H54 (cell line): Measurements from ENCODE around the gene C14orf180.
"Not testable (repeated sequence)": the region's sequence is repeated elsewhere in the genome, so short reads cannot be mapped to it uniquely, and the experiment has no call there.

Experiments used
- DNase-seq: peaks from one replicate; pipeline ENCODE4 v3.0.0; 2011; ENCODE audit warnings: low spot score, mixed read lengths; ENCODE audit not compliant: insufficient read length
- FAIRE-seq: peaks from 3 replicates; lab custom pipeline; 2011; peaks lifted over from hg19 to GRCh38; lab: Jason Lieb, UNC
- POLR2A ChIP-seq: IDR thresholded peaks from 2 replicates; pipeline ENCODE4 v1.6.1; 2011; ENCODE audit warnings: low read depth, mild to moderate bottlenecking, low read length

C14orf180 gene

DNA sequence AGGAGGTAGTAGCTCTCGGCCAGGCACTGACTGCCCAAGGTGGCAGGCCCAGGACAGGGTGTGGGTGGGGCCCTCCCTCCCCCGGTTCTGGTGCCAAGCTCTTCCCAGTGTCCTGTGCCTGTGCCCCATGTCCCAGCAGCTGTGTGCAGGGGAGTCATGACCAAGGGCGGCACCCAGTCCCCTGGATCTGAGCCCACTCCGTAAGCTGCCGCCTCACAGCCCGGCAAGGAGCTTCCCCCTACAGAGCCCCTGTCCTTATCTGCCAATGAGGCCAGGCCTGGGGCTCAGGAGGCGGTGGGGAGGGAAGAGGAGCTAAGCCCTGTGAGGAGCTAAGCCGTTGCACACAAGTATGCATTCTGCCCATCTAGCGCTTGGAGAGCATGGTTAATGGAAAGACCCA is 5.6 kb upstream of the C14orf180 start:
- FAIRE-seq (no peak), DNase-seq (no peak)
- no peak for TF ChIP-seq POLR2A

DNA sequence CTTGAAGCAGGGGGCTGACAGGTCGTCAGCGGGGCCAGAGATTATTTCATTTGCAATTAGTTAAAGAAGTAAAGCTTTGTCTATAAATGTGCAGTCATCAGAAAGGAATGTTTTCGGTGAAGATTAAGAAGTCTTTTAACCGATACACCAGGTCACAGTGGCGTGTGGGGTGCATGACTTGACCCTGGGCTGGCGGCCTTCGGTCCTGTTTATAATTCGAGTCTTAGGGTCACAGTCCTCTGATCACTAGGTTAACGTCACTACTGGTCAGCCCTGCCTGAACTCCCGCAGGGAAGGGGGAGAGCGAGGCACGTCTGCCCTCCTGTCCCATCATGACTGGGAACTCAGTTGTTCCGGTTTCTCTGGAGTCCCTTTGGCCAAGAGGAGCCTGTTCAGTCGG is 5.0 kb upstream of the C14orf180 start:
- DNase-seq (no peak), FAIRE-seq (no peak)
- TF ChIP-seq POLR2A, result no peak

DNA sequence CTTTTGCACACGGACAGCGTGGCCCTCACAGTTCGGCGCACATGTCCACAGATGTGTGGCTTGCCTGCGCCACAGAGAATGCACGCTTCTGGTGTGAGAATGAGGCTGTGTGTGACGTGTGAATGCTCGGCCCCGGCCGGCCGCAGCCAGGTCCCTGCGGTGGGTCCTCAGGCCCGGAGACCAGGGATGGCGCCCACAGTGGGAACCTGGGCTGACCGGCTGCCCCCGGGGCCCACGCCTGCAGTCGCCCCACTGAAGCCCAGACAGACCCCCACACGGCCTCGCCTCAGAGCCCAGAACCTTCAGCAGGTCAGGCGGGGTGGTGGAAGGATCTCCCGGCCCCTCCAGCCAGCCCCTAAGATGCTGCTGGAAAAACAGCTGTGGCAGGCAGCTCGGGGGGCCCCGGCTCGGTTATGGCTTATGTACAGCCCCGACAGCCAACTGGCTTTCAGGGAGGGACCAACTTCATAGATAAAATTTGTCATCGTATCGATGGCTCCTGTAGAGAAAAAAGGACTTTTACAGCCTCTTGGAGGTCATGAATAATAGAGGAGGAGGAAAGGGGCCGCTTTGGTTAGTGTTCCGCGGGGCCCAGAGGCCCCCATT is 4.5 kb upstream of the C14orf180 start:
- DNase-seq (no peak), FAIRE-seq (no peak)
- no peak for TF ChIP-seq POLR2A

DNA sequence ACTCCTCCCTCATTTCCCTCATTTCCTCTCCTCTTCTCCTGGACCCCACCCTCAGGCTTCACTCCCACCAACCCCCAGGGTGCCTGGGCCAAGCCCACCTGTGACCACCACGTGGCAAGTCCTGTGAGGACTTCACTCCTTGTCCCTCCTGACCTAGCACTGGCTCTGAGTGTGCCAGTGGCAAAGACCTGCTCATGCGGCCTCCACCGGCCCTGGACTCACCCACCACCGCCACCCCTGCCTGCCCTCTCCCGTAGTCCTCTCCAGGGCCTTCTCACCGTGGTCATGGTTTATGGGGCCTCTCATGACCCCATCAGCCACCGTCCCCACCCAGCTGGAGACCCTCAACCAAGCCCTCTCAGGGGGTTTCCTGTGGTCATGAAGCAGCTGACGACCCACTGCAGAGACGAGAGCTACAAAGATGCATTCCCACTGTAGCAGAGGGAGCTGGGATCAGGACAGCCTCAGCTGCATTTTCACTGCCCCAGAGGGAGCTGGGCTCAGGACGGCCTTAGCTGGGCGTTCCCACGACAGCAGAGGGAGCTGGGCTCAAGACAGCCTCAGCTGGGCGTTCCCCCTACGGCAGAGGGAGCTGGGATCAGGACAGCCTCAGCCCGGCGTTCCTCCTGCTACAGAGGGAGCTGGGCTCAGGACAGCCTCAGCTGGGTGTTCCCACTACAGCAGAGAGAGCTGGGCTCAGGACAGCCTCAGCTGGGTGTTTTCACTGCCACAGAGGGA is 3.2 kb upstream of the C14orf180 start:
- no peak for DNase-seq
- TF ChIP-seq POLR2A, result no peak
- peak; percentile 71 for FAIRE-seq

DNA sequence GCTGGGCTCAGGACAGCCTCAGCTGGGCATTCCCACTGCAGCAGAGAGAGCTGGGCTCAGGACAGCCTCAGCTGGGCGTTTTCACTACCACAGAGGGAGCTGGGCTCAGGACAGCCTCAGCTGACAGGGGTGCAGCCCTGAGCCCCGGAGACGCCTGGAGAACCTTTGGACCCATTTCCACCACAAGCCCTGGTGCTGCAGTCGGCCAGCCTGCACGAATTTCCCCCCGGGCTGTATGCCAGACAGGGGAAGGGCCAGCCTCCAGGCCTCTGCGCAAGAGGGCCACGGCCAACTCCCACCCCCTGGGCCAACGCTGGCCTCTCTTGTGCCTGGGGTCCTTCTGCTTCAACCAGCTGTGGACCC is 2.6 kb upstream of the C14orf180 start:
- no peak for TF ChIP-seq POLR2A
- FAIRE-seq (no peak), DNase-seq (no peak)

DNA sequence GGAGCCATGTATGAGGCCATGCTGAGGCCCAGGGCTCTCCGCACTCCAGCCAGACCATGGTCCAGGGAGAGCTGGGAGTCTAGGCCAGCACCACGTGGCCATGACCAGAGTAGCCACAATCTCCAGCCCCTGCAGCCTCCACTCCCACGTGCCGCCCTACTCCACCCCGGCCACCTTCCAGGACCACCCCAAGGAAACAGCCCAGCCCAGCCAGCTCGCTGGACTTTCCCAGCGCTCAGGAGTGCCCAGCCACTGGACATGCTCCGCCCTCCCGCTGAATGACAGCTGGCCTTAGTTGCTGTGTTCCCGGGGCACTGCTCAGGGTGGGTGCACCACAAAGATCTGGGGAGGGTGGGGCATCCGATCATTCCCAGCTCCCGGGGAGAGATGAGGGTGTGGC is 2.1 kb upstream of the C14orf180 start:
- TF ChIP-seq POLR2A, result no peak
- no peak for FAIRE-seq
- no peak for DNase-seq

DNA sequence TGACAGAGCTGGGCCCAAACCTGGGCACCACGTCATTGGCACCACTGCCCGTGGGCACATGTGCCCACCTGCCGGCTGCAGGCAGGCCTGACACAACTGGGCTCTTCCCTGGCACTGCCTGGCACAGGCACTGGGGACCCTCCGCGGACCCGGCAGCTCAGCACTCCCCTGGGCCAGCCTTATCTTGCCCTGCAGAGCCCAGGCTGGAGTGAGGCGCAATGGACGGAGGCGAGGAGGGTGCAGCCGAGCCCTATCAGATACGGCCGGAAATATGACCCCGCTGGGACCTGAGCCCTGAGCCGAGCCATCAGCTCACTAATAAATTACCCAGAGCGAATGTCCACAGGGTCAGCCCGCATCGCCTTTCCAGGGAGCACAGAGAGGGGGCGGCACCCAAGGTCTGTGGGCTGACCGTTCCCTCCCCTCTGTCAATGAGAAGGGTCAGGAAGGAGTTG is 1.7 kb upstream of the C14orf180 start:
- FAIRE-seq (no peak), DNase-seq (no peak)
- no peak for TF ChIP-seq POLR2A

DNA sequence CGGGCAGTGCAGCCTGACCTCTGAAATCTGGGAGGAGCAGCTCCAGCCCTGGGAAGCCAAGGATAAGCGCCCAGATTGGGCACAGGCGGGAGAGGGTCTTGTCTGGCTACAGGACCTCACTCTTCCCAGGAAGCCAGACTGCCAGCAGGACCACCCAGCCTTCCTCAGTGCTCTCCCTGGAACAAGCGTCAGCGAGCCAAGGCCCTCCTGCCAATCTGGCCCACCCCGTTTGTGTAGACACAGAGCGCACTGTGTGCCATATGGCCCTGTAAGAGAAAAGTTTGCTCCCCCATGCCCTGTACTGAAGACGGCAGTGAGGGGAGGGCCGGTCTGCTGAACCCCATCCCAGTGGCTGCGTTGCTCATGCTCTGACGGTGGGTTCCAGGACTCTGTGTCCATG is 1.2 kb upstream of the C14orf180 start:
- no peak for FAIRE-seq

DNA sequence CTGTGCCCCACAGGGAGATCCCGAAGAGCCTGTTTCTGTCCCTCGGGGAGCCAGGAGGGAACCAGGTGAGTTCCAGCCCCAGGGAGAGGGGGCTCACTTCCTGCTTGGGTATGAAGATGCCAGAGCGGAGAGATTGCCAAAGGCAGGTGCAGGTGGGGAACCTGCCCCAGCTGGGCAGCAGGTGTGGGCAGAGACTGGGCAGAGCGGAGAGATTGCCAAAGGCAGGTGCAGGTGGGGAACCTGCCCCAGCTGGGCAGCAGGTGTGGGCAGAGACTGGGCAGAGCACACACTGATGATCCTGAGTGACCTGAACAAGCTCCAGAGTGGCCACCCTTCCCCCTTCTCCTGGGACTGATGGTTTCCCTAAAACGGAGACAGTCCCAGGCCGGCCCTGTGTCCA is 375 bp downstream of the C14orf180 start:
- not testable (repeated sequence) for DNase-seq, FAIRE-seq

More for the DNA sequence above, 1.2 kb upstream of the C14orf180 start:
- TF ChIP-seq POLR2A, result no peak
- no peak for DNase-seq

DNA sequence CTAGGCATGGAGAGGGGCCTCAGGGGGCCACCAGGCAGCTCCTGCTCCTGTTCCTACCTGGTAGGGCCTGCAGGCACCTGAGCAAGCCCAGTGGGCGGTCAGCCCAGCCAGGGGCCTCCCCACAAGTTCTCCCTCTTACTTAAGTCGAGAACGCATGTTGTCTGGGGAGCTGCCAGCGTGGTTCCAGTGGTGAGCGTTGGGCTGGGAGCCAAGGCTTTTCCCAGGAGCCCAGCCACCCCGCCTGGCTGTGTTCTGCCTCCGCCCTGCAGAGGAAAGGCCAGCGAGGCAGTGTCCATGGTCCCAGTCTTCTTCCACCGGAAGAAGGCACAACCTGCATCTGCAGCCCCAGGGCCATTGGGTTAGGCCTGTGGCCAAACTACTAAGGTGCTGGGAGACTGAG is 1.4 kb downstream of the C14orf180 start:
- FAIRE-seq (no peak), DNase-seq (peak; percentile 35)
- TF ChIP-seq POLR2A, result no peak

DNA sequence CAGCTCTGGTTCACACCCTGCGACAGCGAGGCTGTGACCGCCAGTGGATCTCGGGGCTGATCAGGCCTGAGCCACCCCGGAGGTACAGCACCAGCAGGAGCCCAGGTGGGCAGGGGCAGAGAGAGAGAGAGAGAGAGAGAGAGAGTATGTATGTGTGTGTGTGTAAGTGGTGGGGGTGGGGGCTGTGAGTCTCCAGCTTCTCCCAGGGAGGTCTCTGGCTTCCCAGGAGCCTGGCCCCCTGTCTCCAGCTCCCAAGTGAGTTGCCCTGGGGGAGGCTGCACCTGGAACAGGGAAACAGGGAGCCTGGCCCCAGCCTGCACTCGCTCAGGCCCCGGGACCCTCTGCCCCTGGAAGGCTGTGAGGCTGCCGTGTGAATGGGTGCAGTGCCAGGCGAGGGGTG is 2.0 kb downstream of the C14orf180 start:
- TF ChIP-seq POLR2A, result no peak
- no peak for FAIRE-seq
- DNase-seq, result no peak

DNA sequence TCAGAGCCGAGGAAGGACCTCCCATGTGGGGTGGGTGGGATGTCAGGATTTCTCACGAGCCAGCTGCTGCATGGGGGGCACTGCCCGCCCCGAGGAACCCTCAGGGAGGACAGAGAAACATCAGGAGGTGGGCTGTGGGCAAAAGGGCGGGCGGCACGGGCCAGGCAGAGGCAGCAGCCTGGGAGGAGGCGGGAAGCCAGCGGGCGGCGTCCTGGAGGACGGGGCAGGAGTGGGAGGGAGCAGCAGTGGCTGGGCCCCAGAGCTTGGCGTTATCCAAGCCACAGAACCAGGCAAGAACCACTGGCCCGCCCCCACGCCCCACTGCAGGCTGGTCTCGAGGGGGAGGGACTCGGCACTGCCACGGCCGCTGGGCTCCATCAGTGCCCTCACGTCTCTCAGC is 2.4 kb downstream of the C14orf180 start:
- FAIRE-seq (no peak), DNase-seq (no peak)
- no peak for TF ChIP-seq POLR2A

DNA sequence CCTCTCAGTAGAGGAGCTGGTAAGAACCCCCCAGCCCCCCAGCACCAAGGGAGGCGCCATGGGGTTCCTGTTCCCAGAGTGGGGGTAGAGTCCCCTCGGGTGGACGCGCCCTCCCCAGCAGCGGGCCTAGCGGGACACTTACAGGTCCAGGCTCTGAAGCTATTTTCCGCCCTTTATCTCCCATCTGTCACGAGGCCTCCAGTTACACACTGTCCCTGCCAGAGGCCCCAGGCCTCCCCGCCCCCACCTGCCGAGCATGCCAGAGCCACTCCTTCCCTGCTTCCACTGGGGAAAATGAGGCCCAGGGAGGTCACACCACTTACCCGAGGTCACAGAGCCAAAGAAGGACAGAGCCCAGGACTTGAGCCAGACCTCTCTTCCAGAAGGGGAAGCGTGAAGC is 3.1 kb downstream of the C14orf180 start:
- DNase-seq (no peak), FAIRE-seq (no peak)
- no peak for TF ChIP-seq POLR2A

DNA sequence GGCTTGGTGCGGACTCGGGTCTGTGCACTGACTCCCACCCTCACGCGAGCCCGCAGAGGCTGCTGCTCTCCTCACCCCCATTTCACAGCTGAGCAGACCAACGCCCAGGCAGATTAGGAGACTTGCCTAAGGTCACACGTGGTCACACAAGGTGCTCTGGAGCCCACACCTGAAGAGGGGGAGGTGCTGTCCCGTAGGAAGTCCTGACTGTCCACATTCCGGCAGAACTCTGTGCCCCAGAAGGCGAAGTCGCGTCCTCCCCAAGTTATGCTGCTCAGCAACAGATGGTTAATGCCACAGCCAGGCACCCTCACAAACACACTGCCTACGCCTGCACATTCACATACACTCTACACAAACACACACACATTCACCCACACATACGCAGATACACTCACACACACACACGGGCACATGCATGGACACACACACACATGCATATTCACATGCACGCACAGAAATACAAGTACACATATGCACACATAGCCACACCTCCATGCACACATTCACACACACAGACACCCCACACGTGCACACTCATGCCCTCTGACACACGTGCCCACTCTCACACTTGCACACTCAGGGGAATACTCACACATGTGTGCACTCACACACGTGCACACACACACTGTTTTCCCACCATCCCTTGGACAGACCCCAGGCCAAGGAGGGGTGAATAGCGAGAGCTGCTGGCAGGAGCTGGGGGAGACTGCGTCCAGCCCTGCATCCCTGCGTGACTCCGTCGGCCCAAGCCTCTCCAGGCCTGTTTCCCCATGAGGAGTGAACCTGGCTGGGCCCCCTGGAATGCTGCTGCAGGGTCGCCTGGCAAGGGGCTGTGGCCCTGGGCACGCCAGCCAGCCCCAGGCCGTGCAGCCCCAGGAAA is 4.1 kb downstream of the C14orf180 start:
- no peak for FAIRE-seq
- no peak for TF ChIP-seq POLR2A
- no peak for DNase-seq
